GM21825 (cell line): Measurements from ENCODE around the gene NDUFS8.

ENCODE experiments used
- ATAC-seq: cut with Tn5 transposase; IDR thresholded peaks from one replicate; pipeline ENCODE4 v1.9.1; 2021; ENCODE audit warnings: mild to moderate bottlenecking, moderate library complexity; ENCODE audit not compliant: unreplicated experiment

Gene NDUFS8

DNA sequence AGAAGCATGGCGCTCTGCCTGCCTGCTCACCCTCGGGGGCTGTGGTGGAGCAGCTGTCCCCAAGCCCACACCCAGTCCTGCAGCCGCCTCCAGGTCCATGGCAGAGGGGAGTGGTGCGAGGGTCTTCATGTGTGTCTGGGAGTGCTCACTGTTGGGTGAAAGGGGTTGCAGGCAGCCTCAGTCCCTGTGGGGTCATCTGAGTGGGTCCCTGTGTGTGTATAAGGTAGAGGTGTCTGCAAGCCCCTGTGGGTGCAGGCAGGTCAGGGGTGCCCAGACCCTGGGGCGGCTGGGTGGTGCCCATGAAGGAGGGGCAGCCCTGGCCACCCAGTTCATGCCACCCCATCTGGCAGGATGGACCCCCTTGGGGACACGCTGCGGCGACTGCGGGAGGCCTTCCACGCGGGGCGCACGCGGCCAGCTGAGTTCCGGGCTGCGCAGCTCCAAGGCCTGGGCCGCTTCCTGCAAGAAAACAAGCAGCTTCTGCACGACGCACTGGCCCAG is 15.5 kb upstream of the NDUFS8 start:
- no peak for ATAC-seq

DNA sequence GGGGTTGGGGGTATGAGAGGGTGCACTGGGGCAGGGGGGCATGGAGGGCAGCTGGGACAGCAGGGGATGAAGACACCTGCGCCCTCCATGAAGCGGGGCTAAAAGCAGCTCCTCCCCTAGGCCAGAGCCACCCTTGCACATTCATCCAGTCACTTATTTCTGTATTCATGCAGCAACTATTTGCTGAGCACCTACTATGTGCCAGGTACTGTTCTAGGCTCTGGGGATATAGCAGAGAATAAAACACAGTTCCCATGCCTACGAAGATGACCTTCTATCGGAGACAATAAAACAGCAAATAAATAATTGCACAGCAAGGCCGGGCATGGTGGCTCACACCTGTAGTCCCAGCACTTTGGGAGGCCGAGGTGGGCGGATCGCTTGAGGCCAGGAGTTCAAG is 15.0 kb upstream of the NDUFS8 start:
- no peak for ATAC-seq

DNA sequence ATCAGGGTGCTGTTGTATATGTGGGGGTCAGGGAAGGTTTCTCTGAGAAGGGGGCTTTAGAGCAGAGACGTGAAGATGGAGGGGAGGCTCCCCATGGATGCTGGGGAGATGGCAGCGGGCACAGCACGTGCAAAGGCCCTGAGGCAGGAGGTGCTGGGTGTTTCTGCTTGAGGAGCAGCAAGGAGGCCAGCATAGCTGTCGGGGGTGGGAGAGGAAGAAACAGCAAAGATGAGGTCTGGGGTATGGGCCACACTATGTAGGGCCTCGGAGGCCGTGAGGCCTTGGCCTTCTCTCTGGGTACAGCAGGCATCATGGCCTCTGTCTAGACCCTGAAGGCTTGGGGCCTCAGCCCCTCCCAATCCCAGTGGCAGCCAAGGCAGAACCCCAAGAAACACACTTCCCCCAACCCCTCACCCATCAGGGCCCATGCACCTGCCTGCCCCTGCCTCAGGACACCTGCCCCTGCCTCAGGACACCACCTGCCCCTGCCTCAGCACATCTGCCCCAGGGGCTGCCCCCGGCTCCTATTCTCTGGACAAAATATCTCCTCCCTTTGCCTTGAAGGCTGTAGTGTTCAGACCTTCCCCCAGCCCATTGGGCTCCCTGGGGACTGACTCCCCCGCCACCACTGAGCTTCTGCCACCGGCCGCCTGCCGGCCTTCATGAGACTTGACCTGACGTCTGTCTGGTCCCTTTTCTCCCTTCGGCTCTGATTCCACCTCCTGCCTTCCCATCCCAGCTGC is 14.1 kb upstream of the NDUFS8 start:
- no peak for ATAC-seq

DNA sequence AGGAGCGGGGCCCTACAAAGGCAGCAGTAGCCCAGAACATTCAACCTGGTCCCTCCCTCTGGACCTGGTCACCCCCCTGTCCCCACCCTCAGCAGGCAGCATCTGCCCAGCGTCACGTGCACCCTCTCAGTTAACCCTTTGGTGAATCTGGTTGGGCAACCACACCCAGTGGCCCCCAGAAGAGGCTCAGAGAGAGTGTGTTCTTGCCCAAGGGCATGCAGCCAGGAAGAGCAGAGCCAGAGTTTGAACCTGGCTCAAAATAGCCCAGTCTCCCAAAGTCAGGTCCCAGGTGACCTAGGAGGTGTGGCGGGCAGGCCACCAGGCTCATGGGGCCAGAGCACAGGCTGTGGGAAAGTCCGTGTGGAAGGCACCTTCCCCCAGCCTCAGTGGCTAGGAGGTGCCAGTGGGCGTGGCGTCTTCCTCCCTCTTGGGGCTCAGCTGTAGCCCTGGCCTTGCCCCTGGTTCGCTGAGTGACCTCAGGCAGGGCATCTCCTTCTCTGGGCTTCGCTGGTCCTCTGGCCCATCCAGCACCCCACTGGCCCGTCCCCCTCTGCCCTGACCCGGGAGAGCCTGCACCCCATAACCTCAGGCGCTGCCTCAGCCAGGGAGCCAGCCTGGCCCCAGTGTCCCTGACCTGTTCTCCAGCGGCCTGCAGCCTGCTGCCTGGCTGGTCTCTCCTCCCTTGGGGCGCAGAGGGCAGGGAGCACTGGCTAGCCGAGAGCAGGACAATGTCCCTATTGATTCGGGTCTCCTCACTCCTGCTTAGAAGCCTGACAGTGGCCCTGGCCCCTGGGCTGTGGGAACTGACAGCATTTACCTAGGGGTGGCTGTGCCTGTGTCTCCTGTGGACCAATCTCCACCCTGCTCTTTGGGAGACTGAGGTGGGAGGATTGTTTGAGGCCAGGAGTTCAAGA is 13.3 kb upstream of the NDUFS8 start:
- ATAC-seq: no peak

DNA sequence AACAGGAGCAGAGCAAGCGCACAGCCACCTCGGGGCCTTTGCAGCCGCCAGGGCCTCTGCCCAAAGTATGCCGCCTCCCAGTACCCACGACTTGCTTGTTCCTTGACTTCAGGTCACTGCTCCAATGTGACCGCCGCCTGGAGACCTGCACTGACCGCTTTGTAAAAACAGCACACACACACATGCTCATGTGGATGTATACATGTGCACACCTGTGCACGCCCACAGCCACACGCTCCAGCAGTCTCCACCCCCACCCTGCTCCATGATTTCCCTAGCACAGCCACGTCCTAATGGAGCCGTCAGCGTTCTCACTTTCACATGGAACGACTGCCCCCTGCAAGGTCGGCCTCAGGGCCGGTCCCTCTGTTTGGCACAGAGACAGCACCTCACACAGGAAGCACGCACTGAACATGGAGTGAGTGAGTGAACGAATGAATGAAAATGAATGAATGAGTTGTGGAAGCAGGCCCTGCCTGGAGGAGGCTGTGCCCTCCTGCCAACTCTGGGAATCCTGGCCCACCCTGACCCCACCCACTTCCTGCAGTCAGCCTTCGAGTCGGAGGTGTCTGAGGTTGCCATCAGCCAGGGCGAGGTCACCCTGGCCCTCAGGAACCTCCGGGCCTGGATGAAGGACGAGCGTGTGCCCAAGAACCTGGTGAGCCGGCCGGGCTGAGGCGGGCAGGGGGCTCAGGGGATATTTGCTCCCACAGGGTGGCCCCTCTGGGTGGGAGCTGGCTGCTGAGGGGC is 12.3 kb upstream of the NDUFS8 start:
- ATAC-seq: no peak

DNA sequence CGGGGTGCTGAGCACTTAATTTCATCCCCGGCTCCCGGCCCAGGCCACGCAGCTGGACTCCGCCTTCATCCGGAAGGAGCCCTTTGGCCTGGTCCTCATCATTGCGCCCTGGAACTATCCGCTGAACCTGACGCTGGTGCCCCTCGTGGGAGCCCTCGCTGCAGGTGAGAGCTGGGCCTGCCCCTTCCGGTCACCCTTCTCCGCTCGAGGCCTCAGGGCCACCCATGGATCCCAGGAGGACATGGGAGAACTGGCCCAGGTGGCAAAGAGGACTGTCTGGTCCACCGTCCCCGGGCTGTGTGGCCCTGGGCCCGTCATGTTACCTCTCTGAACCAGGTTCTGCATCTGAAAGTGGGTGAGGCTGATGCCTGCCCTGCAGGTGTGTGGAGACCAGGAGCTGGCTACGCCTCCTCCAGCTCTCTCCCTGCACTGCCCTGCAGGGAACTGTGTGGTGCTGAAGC is 11.7 kb upstream of the NDUFS8 start:
- no peak for ATAC-seq

DNA sequence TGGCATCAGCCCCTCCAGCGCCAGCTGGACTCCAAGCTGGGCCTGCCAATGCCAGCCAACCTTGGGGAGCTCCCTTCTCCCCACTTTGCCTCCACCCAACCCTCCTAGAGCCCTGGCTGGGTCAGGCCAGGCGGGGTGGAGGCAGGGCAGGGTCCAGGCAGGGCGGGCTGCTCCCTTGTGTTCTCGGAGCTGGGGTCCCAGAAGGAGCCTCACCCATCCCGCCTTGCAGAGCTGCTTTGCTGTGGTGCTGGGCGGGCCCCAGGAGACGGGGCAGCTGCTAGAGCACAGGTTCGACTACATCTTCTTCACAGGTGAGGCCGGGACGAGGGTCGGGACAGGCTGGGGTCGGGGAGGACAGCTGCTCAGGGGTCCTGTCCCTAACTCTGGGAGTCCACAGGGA is 11.0 kb upstream of the NDUFS8 start:
- no peak for ATAC-seq

DNA sequence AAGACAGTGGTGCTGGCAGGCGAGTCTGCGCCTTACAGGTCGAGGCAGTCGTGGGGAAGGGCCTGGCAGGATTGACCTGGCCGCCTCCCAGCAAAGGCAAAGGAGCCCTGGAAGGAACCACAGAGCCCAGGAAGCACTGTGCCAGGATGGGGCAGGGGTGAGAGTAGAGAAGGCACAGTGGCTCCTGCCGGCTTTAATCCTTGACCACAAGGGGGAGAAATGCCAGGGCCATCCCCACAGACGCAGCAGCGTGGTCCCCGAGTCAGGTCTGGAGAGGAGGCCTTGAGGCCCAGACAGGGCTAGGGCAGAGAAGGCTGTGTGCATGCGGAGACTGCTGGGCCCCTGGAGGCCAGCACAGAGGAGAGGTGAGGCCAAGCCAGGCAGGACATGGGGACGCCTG is 9.9 kb upstream of the NDUFS8 start:
- ATAC-seq: no peak

DNA sequence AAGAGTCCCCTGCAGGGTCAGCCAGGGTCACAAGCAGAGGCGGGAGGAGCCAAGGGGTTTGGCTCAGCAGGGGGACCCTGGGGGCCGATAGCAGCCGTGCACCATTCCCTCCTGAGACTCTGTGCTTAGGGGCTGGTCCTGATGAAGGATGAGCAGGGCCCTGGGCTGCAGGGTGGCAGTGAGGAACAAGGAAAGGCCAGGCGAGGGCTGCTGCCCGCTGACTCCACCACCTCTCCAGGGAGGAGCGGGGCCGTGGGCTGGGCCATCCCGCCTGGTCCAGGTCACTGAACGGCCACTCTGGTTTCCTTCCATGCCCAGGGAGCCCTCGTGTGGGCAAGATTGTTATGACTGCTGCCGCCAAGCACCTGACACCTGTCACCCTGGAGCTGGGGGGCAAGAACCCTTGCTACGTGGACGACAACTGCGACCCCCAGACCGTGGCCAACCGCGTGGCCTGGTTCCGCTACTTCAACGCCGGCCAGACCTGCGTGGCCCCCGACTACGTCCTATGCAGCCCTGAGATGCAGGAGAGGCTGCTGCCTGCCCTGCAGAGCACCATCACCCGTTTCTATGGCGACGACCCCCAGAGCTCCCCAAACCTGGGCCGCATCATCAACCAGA is 9.2 kb upstream of the NDUFS8 start:
- no peak for ATAC-seq

DNA sequence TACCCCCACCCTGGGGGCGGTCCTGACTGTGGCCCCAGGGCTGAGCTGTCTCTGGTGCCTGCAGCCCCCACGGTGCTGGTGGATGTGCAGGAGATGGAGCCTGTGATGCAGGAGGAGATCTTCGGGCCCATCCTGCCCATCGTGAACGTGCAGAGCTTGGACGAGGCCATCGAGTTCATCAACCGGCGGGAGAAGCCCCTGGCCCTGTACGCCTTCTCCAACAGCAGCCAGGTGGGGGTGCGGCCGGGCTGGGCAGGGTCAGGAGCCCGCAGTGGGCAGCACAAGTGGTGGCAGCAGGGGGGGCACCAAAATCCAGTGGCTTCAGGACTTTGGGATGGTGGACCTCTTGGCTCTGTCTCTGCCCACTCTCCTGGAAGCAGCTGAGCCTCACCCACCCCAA is 8.0 kb upstream of the NDUFS8 start:
- no peak for ATAC-seq

DNA sequence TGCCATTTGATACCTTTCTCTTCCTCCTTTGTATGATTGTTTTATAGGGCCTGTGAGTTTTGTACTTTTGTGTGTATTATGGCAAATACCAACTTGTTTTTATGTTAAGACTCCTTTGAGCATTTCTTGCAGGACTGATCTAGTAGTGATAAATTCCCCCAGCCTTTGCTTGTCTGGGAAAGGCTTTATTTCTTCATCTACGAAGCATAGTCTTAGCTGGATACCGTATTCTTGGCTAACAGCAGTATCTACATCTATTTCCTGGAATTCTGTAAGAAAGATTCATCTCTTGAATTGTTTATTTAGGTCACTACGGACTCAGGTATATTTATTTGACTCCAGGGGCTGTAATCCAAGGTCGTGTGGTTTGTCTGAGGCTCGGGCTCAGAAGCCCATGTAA is 6.0 kb upstream of the NDUFS8 start:
- no peak for ATAC-seq

DNA sequence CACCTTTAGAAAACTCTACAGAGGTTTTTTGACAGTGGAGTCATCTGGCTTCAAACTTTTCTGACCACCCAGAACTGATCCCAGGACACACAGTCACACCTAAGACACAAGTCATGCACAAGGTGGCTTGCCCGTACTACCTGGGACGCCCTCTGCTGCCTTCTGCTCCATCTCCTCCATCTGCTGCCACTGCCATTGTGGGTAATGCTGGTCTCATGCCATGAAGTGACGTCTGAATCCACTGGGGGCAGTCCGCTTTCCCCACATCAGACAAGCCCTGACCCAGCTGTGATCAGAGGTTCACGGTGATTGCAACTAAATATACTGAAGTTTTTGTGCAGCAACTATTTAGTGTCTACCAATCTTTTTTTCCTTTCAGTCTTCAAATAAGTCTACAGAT is 5.4 kb upstream of the NDUFS8 start:
- ATAC-seq: no peak

DNA sequence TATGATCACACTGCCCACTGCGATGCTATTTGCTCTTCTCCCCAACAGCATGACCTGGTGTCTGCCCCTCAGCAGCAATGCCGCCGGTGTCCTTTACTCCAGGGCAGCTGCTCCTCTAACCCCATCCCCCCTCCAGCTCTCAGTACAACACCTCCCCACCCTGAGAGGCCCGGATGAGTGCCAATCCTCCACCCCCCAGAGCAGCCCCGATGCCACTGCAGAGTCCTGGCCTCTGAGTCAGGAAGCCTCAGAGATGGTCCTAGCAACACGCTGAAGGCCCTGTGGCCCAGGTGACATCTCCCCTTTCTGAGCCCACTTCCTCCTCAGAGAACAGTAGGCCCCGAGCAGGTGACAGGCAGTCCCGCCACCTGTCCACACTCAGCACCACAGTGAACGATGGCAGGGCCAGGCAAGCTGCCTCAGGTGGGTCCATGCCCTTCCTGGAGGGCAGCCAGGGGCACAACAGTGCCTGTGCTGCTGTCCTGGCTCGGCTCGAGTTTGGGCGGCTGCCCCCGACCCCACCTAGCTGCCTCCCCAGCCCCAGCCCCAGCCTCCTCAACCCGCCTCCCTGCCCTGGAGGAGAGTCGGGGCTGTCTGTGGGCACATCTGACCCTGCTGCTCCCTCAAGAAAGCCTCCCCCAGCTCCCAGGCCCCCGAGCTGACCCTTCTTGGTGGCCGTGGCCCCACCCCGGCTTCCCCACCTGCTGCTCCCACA is 3.9 kb upstream of the NDUFS8 start:
- ATAC-seq: no peak

DNA sequence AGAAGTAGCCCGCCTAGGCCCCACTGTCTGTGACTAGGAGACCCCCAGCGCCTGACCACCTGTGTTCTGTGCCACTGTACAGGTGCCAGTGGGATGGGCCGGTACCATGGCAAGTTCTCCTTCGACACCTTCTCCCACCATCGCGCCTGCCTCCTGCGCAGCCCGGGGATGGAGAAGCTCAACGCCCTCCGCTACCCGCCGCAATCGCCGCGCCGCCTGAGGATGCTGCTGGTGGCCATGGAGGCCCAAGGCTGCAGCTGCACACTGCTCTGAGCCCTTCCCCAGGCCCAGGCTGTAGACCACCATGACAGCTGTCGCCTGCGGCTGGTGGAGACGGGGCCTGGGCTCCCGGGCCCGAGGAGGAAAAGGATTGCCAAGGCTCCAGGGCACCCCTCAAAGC is 2.8 kb upstream of the NDUFS8 start:
- no peak for ATAC-seq

DNA sequence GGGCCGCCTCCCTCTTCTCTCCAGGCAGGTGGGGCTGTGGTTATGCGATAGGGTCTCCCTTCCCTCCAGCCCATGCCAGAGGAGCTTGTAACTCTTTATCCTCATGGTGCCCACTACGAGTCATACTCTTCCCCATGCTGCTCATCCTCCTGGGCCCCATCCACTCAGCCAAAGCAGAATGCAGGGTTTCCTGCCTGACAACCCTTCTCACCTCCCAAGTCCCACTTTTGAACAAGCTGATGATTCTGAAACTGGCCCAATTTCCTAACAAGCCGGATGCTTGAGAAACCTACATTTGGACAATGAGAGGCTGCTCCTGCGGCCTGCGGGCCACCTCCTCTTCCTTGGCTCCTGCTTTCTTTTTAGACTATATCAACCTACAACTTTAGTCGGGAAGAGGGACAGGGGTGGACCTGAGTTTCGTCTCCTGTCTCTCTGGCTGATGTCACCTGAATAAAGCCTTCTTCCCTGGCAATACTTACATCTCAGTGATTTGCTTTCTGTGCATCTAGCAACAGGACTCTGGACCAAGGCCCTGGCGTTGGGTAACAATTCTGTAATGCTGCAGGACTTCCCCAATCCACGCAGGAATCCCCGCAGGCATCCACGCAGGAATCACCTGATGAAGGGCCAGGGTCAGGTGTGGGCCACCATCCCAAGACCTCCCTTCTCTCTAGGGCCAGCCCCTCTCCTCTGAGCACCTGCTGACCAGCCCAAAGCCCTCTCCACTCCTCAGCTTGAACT is 1.5 kb upstream of the NDUFS8 start:
- ATAC-seq: no peak

DNA sequence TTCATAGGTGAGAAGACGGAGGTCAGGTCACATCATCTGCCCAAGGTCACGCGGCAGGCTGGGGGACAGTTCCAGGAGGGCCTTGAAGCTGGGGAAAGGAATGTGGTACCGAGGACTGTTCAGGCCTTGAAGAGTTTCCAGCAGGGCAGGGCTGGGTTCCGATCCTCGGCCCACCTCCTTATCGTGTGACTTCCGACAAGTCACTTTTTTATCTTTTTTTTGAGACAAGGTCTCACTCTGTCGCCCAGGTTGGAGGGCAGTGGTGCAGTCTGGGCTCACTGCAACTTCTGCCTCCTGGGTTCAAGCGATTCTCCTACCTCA is 623 bp downstream of the NDUFS8 start:
- ATAC-seq: no peak

DNA sequence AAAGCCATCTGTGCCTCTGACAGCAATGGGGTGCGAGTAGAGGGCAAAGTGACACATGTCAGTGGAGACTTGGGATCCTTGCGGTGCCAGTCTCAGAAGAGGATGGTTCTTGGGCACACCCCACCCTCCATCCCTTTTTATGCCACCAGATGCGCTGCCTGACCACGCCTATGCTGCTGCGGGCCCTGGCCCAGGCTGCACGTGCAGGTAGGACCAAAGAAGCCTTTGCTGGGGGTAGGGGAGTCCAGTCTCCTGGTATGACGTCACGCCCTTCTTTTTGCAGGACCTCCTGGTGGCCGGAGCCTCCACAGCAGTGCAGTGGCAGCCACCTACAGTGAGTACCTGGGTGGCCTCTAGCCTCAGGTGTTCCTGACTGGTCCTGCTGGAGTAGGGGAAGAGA is 1.5 kb downstream of the NDUFS8 start:
- ATAC-seq: no peak

DNA sequence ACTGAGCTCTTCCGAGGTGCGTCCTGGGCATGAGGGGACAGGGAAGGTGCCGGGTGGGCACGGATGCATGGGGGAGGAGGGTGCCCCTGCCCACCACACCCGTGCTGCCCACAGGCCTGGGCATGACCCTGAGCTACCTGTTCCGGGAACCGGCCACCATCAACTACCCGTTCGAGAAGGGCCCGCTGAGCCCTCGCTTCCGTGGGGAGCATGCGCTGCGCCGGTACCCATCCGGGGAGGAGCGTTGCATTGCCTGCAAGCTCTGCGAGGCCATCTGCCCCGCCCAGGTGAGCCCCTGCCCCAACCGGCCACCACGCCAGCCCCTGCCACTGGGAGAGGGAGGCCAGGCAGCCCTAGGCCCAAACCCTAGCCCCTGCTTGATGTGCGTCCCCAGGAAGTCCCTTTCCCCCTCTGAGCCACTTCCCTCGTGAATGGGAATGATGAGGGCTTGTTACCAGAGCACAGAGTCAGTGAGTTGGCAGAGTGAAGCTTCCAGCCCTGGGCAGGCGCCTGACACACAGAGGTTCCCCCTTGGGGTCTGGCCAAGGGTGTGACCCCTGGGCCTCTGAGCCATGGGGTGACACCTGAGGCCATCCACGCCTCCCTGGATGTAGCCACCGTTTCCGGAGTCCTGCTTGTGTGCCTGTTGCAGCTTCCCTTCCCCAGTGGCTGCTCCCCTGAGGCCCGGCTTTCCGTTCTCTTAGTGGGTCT is 2.7 kb downstream of the NDUFS8 start:
- ATAC-seq: no peak

DNA sequence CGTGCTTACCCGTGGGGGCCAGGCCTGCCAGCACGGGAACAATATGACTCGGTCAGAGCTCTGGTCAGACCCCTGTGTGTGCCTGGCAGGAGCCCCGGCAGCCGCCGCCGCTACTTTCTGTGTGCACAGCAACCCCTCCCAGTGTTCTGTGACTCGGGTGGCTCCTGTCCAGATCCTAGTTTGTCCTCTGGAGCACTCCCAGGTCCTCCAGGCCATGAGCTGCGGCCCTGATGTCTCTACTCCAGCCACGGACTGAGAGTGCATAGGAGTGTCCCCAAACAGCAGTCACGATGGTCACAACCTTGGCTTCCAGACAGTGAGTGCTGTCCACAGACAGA is 3.2 kb downstream of the NDUFS8 start:
- ATAC-seq: no peak
